ENCODE data around the gene SLC6A19.

SLC6A19 gene

GRCh38 chr5:1211701-1212100 is 10.3 kb downstream of the SLC6A19 start:
- no peak for DNase-seq

DNA sequence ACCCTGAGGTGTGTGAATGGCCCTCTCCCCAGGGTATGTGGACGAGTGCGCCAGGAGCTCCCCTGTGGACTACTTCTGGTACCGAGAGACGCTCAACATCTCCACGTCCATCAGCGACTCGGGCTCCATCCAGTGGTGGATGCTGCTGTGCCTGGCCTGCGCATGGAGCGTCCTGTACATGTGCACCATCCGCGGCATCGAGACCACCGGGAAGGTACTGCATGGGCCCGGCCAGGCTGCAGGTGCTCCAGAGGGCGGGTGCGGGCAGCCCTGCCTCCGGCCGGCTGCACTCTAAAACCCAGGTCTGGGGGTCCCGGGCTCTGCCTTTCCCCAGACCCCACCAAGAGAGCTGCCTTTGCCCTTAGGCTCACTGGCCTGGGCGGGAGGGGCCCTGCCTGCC is 10.9 kb downstream of the SLC6A19 start:
- DNase-seq = no peak

- no peak for DNase-seq
These were observed 11.5 kb downstream of the SLC6A19 start for GRCh38 chr5:1212881-1213280.

- no peak for DNase-seq
These were observed 12.2 kb downstream of the SLC6A19 start for GRCh38 chr5:1213508-1214162.

GRCh38 chr5:1214163-1214935 is 13.0 kb downstream of the SLC6A19 start:
- no peak for DNase-seq

- DNase-seq = no peak
These were observed 13.5 kb downstream of the SLC6A19 start for GRCh38 chr5:1214936-1215220.

DNA sequence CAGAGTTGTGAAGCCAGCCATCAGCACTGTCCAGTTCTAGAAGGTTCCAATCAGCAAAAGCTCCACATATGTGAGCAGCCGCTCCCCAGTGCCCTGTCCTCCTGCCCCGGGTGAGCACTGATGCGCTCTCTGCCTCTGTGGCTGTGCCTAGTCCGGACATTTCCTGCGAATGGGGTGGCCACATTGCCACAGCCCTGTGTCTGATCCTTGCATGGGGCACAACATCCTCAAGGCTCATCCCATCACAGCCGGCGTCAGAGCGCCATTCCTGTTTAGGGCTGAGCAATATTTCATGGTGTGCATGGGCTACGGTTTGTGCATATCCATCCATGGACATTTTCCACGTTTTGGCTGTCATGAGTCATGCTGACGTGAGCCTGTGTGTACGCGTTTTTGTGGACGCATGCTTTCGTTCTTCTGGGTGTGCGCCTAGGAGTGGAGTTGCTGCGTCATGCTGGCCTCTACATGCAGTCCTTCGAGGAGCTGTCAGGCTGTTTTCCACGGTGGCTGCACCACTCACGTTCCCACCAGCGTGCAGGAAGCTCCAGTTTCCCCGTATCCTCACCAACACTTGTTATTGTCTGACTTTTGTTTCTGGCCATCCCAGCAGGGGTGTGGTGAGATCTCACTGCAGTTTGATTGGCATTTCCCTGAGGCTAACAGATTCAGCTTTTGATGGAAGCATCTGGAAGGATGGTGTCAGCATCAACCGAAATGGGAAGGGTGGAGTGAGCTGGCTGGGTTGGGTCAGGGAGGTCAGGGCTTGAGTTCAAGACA is 14.1 kb downstream of the SLC6A19 start:
- no peak for DNase-seq

GRCh38 chr5:1216211-1216917 is 15.0 kb downstream of the SLC6A19 start:
- no peak for DNase-seq

DNA sequence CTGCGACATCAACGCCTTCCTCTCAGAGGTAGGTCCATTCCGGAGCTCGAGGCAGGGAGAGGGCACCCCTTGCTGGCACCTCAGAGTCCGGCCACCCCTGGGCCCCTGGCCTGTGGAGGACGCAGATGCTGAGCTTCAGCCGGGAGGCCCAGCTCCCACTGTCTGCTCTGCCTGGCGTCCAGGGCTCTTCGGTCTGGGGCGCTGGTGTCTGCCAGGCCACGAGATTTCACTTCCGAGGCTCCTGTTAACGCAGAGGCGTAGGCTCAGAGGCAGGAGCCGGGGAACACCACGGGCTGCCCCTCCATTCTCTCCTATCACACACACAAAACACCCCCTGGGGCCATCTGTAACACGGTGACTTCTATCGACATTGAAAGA is 15.5 kb downstream of the SLC6A19 start:
- DNase-seq = no peak

- DNase-seq = no peak
These were observed 16.3 kb downstream of the SLC6A19 start for GRCh38 chr5:1217596-1218206.

- DNase-seq = no peak
These were observed 17.1 kb downstream of the SLC6A19 start for GRCh38 chr5:1218351-1219080.

DNA sequence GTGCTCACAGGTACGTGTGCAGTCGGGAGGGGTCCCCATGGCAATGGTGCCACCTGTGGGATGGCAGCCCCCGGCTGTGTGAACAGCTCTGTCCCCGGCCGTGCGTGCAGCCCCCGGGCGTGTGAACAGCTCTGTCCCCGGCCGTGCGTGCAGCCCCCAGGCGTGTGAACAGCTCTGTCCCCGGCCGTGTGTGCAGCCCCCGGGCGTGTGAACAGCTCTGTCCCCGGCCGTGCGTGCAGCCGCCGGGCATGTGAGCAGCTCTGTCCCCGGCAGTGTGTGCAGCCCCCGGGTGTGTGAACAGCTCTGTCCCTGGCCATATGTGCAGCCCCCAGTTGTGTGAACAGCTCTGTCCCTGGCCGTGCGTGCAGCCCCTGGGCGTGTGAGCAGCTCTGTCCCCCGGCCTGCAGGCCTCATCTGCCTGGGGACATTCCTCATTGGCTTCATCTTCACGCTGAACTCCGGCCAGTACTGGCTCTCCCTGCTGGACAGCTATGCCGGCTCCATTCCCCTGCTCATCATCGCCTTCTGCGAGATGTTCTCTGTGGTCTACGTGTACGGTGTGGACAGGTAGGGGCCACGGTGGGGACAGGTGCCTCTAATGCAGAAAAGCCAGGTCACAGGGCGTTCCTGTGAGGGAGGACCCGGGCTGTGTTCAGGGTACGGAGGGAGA is 17.8 kb downstream of the SLC6A19 start:
- no peak for DNase-seq

DNA sequence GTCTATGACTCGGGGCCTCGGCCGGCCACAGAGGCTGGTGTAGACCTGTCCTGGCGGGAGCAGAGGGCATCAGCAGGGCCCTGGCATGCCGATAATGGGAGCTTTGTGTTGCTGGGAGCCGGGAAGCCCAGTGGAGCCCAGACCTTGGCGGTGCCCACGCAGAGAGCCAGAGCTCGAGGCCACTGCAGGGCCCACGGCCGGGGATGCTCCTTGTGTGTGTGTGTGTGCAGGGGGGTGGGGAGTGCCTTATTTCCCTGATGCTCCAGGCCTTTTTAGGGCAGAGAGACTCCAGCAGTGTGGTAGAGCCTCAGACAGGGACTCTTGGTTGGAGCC is 18.3 kb downstream of the SLC6A19 start:
- no peak for DNase-seq

DNA sequence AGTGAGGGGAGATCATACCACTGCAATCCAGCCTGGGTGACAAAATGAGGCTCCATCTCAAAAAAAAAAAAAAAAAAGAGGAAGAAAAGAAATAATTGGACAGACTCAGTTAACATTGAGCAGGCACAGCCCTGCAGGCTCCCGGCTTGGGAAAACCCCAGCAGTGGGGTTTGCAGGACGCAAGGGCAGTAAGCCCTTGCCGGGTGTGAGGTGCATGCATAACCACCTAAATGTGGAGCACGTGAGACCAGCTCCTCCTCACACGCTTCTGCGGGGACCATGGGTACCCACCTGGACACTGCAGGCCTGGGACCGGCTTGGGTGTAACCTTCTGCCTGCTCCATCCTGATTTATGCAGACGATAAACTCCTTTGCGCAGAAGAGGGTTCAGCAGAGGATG is 19.0 kb downstream of the SLC6A19 start:
- no peak for DNase-seq

DNA sequence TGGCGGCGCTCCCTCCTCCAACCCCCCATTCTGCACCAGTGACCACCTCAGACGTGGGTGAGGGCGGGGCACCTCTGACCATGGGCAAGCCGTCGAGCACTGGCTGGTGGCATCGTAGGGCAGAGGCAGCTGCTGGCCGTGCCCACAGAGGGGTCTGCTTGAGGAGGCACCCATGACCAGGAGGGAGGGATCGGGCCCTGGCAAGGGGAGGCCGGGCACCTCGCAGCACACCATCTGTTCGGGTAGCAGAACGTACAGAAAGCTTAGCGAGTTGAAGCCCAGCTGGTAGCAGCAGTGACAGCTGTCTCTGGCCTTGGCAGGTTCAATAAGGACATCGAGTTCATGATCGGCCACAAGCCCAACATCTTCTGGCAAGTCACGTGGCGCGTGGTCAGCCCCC is 19.4 kb downstream of the SLC6A19 start:
- peak; percentile 62 for DNase-seq

GRCh38 chr5:1221721-1222120 is 20.3 kb downstream of the SLC6A19 start:
- no peak for DNase-seq

- DNase-seq = no peak
These were observed 20.8 kb downstream of the SLC6A19 start for GRCh38 chr5:1222147-1222546.

DNA sequence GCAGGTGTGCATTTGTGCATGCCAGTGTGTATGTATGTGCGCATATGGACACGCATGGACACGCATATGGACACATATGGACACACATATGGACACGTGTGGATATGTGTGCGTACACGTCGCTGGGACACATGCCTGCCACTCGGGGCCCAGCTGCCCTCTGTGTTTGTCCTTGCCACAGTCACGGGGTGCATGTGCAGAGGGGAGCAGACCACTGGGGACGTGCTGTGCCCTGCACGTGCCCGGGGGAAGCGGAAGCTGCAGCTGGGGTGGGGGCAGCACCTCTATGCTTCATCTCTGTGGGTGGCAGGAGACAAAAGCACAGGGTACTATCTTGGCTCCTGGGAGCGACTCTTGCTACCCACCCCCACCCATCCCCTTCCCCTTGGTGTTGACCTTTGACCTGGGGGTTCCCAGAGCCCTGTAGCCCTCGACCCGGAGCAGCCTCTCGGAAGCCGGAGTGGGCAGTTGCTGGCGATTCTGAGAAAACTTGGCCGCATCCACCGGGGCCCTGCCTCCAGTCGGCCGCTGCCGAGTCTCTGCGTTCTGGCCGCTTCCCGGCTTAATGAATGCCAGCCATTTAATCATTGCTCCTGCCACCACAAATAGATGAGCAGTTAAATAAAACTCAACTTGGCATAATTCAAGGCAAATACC is 21.4 kb downstream of the SLC6A19 start:
- DNase-seq = no peak

GRCh38 chr5:1223278-1223670 is 21.9 kb downstream of the SLC6A19 start:
- no peak for DNase-seq

GRCh38 chr5:1224631-1225030 is 23.2 kb downstream of the SLC6A19 start:
- no peak for DNase-seq

GRCh38 chr5:1225081-1225480 is 23.7 kb downstream of the SLC6A19 start, which contains the start of gene SLC6A18:
SLC6A18 (plus strand) TSS chr5:1225381; CDS start chr5:1225478, 97 bp downstream.
- DNase-seq = no peak
